SKM-1 (cell line): ENCODE measurements around the gene SMURF1.

ENCODE experiments used
- DNase-seq: peaks from one replicate; lab custom pipeline; 2025; ENCODE audit not compliant: unreplicated experiment; lab: John Stamatoyannopoulos, UW

The SMURF1 gene

GRCh38 chr7:99141841-99142726 lies 1.8 kb downstream of the SMURF1 start:
- no peak for DNase-seq

DNA sequence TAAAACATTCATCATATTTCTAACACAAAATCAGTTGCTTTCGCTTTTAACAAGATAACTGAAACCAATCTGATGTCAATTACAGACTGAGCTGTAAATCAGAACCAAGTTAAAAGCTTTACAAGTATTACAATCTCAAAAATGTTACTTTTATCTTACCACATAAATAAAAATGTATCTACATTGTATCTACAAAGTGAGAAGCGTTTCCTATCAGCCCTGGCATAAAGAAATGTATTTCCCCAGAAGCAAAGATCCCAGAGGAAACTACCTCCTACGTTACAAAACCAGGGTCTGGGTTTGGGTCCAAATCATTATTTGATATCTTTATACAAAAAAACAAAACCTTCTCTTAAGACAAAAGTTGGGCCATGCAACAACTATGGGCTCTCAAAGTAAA lies 2.6 kb downstream of the SMURF1 start:
- no peak for DNase-seq

- no peak for DNase-seq
Observed at GRCh38 chr7:99140813-99141212, 3.1 kb downstream of the SMURF1 start.

GRCh38 chr7:99139036-99139435 lies 4.9 kb downstream of the SMURF1 start:
- no peak for DNase-seq

GRCh38 chr7:99137411-99138180 lies 6.3 kb downstream of the SMURF1 start:
- no peak for DNase-seq

- no peak for DNase-seq
Observed at GRCh38 chr7:99135938-99136337, 8.0 kb downstream of the SMURF1 start.

GRCh38 chr7:99133766-99134564 lies 9.9 kb downstream of the SMURF1 start:
- no peak for DNase-seq

DNA sequence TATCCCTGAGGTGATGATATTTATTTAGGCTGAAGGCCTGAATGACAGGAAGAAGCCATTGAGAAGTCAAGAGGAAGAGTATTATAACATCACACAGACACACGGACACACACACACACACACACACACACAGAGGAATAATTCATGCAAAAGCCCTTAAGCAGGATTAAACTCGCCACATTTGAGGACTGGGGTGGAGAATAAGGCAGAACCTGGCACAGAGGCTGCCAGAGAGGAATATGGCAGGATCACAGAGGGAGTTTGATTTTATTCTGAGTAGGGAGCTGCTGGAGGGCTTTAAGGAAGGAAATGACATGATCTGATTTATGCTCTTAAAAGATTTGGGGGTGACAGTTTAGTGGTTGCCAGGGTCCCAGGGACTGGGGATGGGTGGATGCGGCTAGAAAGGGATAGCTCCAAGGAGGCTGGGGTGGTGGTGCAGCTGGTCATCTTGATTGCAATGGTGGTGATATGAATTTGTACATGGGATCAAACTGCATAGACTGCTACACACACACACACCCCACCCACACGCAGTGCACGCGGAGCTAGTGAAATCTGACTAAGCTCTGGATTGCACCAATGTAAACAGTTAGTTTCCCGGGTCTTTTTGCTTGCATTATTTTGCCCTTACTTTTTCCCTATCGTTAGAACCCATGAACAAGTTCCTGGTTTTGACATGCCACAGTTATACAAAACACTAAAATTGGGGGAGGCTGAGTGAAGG lies 11.2 kb downstream of the SMURF1 start:
- no peak for DNase-seq

GRCh38 chr7:99131290-99131689 lies 12.6 kb downstream of the SMURF1 start:
- DNase-seq: no peak

- DNase-seq: no peak
Observed at GRCh38 chr7:99129536-99129935, 14.4 kb downstream of the SMURF1 start.

DNA sequence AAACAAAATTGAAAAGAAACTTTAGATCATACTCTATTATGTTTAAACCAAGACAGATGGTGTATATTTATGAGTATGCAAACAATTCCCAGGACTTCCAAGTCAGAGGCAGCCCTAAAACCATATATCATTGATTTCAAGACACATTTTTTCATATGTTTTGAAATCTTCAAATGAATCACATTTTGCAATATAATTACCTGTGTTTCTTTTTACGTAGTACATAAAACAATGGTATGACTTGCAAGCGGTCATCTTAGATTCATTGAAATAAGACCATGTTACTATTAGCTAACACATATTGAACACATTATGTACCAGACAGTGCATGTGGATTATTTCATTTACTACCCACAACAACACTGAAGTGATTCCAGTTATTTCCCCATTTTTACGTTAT lies 14.9 kb downstream of the SMURF1 start:
- no peak for DNase-seq

- DNase-seq: no peak
Observed at GRCh38 chr7:99128076-99128950, 15.6 kb downstream of the SMURF1 start.

DNA sequence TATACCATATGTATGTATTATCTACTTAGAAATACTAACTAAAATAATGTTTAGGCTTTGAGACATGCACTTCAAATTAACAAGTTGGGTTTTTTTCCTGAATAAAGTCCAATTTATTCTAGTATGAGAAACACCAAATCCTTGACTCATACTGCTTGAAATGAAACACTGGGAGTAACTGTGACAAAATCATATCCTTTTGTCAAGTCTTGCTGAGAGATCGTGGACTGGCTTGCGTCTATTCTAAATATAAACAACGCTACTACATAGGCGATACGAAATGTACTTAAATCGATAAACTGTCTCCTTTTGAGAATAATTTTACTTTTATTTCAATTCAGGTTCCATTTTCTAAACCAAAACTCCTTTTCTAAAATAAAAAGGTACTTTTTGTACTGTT lies 16.3 kb downstream of the SMURF1 start:
- no peak for DNase-seq

DNA sequence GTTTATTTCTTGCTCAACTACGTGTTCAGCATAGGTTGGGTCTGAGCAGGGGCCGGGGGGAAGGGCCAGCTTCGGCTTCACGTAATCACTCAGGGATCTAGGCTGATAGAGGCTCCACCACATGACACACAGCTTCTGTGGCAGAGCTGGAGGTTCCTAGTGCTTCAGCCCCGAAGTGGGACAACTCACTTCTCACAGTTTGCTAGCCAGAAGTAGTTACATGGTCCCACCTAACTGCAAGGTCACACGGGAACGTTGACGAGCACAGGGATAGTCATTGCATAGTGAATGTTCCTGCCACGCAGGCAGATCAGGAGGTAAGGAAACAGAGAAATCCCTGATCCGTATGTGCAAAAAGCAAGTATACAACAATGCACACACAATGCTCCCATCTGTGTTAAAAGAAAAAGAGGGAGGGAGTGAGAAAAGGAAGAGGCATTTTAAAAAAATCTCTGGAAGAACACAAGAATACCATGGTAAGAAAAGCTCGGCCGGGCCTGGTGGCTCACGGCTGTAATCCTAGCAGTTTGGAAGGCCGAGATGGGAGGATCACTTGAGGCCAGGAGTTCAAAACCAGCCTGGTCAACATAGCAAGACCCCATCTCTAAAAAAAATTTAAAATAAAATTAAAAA lies 16.9 kb downstream of the SMURF1 start:
- DNase-seq: no peak

GRCh38 chr7:99125505-99125865 lies 18.4 kb downstream of the SMURF1 start:
- DNase-seq: no peak

- no peak for DNase-seq
Observed at GRCh38 chr7:99124751-99125504, 19.0 kb downstream of the SMURF1 start.

- DNase-seq: no peak
Observed at GRCh38 chr7:99124236-99124635, 19.7 kb downstream of the SMURF1 start.

GRCh38 chr7:99123571-99124033 lies 20.3 kb downstream of the SMURF1 start:
- DNase-seq: no peak

DNA sequence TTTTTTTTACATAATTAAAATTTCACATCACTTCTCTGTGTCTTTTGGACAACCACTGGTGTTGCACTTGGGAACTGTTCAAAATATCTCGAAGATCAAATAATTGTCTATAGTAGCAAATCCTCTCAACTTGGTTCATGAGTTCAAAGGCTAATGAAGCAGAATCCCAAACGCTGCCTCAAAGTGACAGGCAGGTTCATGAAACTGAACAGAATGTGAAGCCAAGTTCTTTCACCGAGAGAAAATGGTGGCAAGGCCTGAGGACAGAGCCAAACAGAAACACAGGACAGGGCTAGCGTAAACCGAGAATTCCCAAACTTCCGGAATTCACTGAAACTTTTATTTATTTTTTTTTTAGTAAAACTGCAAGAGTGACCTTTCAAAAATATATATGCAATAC lies 21.1 kb downstream of the SMURF1 start:
- DNase-seq: no peak
